MM.1S (cell line): ENCODE data around the gene SNX27.

Experiments used
- DNase-seq: peaks from one replicate; pipeline ENCODE4 v3.0.0-alpha.2; 2015
- H2AFZ ChIP-seq: fragments of 300-600 bp; sonication (generic); 2 replicates; pipeline ENCODE4 v1.6.0; 2016; ENCODE audit warnings: antibody characterized with exemption, low read length
- H3F3A ChIP-seq: fragments of 300-600 bp; sonication (generic); 2 replicates; pipeline ENCODE4 v1.6.1; 2016; ENCODE audit warnings: mild to moderate bottlenecking, antibody characterized with exemption, low read length, moderate library complexity, mixed read lengths; ENCODE audit not compliant: insufficient read depth
- H3K27ac ChIP-seq: fragments of 300-600 bp; sonication (generic); 2 replicates; pipeline ENCODE4 v1.5.1; 2016; ENCODE audit warnings: mild to moderate bottlenecking, low read length
- H3K27me3 ChIP-seq: fragments of 300-600 bp; sonication (generic); replicated peaks from 2 replicates; pipeline ENCODE4 v1.6.0; 2016; ENCODE audit warnings: low read length; ENCODE audit not compliant: insufficient read depth
- H3K36me3 ChIP-seq: fragments of 300-600 bp; sonication (generic); replicated peaks from 2 replicates; pipeline ENCODE4 v1.6.1; 2016; ENCODE audit warnings: mild to moderate bottlenecking, low read length, mixed read lengths; ENCODE audit not compliant: insufficient read depth
- H3K4me1 ChIP-seq: fragments of 300-600 bp; sonication (generic); 2 replicates; pipeline ENCODE4 v1.6.1; 2016; ENCODE audit warnings: low read length, mixed read lengths
- H3K4me2 ChIP-seq: fragments of 300-600 bp; sonication (generic); 2 replicates; pipeline ENCODE4 v1.6.0; 2016; ENCODE audit warnings: low read depth, low read length
- H3K4me3 ChIP-seq: fragments of 300-600 bp; sonication (generic); 2 replicates; pipeline ENCODE4 v1.5.1; 2016; ENCODE audit warnings: low read length, mixed read lengths
- H3K79me2 ChIP-seq: fragments of 300-600 bp; sonication (generic); 2 replicates; pipeline ENCODE4 v1.6.1; 2016; ENCODE audit warnings: mixed run types, low read length, mixed read lengths
- H3K9ac ChIP-seq: fragments of 300-600 bp; sonication (generic); 2 replicates; pipeline ENCODE4 v1.6.1; 2016; ENCODE audit warnings: low read length, mixed read lengths
- H3K9me2 ChIP-seq: fragments of 300-600 bp; sonication (generic); replicated peaks from 2 replicates; pipeline ENCODE4 v1.6.1; 2016; ENCODE audit warnings: mild to moderate bottlenecking, low read length, mixed read lengths; ENCODE audit not compliant: insufficient read depth
- H3K9me3 ChIP-seq: fragments of 300-600 bp; sonication (generic); replicated peaks from 2 replicates; pipeline ENCODE4 v1.6.1; 2016; ENCODE audit warnings: mild to moderate bottlenecking, low read length, mixed read lengths; ENCODE audit not compliant: insufficient read depth
- H4K20me1 ChIP-seq: fragments of 300-600 bp; sonication (generic); 2 replicates; pipeline ENCODE4 v1.6.1; 2016; ENCODE audit warnings: mild to moderate bottlenecking, low read length, moderate library complexity, mixed read lengths; ENCODE audit not compliant: insufficient read depth
- EZH2 ChIP-seq: fragments of 300-600 bp; sonication (generic); optimal IDR thresholded peaks from 2 replicates; pipeline ENCODE3; 2017; ENCODE audit warnings: low read depth, mild to moderate bottlenecking, antibody characterized with exemption, low read length, mixed read lengths
- EZH2phosphoT487 ChIP-seq: fragments of 300-600 bp; sonication (generic); IDR thresholded peaks from 2 replicates; pipeline ENCODE4 v1.6.1; 2018; ENCODE audit warnings: antibody characterized with exemption, low read length
- TF ChIP-seq, protein P1 (sequence below): fragments of 300-600 bp; sonication (generic); IDR thresholded peaks from 2 replicates; pipeline ENCODE4 v1.5.1; 2016; ENCODE audit warnings: antibody characterized with exemption, low read length, mixed read lengths

SNX27 gene

DNA sequence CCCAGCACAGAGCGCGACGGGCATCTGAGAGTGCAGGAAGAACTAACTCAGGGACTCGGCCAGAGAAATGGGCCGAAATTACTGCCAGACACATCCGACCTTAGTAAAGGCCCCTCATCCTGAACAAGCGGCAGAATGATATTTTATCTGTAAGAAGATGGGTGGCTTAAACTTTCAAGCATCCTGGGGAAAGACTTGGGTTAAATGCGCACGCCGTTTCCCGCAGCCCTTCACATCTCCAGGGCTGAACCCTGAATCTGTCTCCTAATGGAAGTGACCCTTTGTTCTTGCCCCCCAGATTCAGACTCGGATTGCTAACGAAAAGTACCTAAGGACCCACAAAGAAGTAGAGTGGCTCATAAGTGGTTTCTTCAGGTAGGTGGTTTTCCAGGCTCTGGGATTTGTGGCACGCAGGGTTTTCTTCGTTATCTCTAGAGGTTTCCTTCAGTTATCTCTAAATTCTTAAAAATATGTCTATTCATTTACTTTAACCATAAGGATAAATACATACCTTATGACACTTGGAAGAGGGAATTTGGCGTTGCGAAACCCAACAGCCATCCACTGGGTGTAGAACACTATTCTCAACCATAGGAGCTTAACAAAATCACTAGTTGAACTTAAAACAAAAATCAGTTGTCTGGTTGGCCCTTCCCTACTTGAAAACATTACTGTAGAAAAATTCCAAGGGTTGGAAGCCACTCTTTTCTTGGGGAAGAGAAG, 110.1 kb downstream of the SNX27 start:
- no peaks in the 10 kb centered on the region for H3K36me3 ChIP-seq
- H3K79me2 ChIP-seq = no peaks in the 10 kb centered on the region
- peak overlapping the region; percentile 90 for H3K4me2 ChIP-seq
- peak overlapping the region; percentile 64 for H3K4me3 ChIP-seq
- no peaks in the 10 kb centered on the region for H3K9me3 ChIP-seq
- no peak overlapping the region for H3K27ac ChIP-seq
- no peak for DNase-seq
- no peak for TF ChIP-seq EZH2phosphoT487
- no peak for TF ChIP-seq EZH2
- TF ChIP-seq, protein P1, sequence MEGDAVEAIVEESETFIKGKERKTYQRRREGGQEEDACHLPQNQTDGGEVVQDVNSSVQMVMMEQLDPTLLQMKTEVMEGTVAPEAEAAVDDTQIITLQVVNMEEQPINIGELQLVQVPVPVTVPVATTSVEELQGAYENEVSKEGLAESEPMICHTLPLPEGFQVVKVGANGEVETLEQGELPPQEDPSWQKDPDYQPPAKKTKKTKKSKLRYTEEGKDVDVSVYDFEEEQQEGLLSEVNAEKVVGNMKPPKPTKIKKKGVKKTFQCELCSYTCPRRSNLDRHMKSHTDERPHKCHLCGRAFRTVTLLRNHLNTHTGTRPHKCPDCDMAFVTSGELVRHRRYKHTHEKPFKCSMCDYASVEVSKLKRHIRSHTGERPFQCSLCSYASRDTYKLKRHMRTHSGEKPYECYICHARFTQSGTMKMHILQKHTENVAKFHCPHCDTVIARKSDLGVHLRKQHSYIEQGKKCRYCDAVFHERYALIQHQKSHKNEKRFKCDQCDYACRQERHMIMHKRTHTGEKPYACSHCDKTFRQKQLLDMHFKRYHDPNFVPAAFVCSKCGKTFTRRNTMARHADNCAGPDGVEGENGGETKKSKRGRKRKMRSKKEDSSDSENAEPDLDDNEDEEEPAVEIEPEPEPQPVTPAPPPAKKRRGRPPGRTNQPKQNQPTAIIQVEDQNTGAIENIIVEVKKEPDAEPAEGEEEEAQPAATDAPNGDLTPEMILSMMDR = no peak
- H2AFZ ChIP-seq = peak overlapping the region; percentile 49
- no peaks in the 10 kb centered on the region for H3K9me2 ChIP-seq
- H3K27me3 ChIP-seq = peaks cover 63% of the 10 kb centered on the region
- H4K20me1 ChIP-seq = no peaks in the 10 kb centered on the region
- peaks cover 10% of the 10 kb centered on the region for H3F3A ChIP-seq
- H3K9ac ChIP-seq = no peak overlapping the region
- H3K4me1 ChIP-seq = peaks cover 7% of the 10 kb centered on the region

DNA sequence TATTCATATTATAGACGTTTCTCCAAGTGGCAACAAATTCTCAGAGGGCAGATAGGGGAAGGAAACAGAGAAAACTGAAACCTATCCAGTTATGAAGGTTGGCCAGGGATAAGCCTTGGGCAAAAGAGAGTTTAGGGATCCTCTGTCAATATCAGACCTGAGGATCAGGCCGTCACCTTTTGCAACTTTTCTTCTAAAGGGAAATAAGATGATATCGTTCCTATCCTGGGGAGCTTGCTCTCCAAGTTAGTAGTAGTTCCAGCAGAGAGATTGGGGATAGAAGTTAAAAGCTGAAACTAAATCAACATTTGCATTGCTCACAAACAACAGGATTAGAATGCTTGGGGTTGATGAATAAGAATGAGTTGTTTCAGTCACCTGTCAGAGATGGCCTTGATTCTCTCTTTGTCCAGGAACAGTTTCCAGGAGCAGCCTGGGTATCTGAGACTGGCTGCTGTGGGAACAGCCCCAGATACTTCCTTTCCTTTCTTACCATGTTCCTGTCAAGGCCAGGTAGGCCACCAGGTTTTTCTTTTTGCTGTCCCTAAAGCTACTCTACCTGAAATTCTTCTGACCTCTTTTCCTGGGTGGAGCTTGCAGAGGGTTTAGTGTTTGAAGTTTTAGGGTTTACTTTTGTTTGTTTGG, 112.0 kb downstream of the SNX27 start:
- H3K36me3 ChIP-seq = no peaks in the 10 kb centered on the region
- H2AFZ ChIP-seq = no peak overlapping the region
- no peak overlapping the region for H3K4me2 ChIP-seq
- no peaks in the 10 kb centered on the region for H3K9me2 ChIP-seq
- DNase-seq = no peak
- TF ChIP-seq EZH2phosphoT487 (no peak), EZH2 (no peak)
- peaks cover 10% of the 10 kb centered on the region for H3F3A ChIP-seq
- H3K9ac ChIP-seq = no peak overlapping the region
- no peak overlapping the region for H3K27ac ChIP-seq
- no peak overlapping the region for H3K4me3 ChIP-seq
- no peaks in the 10 kb centered on the region for H4K20me1 ChIP-seq
- H3K4me1 ChIP-seq = peaks cover 7% of the 10 kb centered on the region
- no peaks in the 10 kb centered on the region for H3K9me3 ChIP-seq
- H3K27me3 ChIP-seq = peaks cover 63% of the 10 kb centered on the region
- no peaks in the 10 kb centered on the region for H3K79me2 ChIP-seq

DNA sequence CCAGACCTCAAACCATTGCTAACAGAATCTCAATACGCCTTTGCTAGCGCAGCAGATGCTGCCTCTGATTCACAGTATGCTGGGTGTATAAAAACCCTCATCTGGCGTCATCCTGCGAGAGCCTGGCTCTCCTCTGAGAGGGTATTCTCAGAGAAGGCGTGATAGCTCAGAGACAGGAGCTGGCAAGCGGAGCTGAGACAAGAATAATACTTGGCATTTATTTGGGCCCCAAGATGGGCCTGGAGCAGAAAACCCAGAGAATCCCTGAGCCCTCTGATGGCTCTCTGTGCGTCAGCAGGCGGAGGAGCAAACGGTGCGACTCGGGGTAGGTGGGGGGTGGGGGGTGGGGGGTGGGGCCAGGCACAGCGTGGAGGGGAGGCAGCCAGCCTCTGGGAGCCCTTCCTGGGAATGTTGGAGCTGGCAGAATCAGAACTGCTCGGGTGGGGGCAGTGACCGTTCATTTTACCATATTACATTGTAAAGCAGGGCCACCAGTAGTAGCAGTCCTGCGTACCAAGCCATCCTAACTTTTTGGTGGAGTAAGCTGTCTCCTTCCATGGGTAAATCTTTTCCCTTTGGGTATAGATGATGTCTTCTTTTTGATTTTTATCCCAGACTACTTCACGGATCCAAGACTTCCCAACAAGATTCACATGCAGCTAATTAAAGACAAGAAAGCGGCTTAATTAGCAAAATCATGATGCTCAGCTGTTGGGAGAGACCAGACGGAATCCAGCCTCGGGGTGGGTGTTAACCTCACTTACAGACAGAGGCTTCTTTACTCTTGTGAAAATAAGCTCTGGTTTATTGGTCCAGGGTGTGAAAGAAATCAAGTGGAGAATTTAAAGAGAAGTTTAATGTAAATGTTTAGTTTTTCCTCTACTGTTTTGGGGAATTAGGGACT, 116.6 kb downstream of the SNX27 start:
- H3K36me3 ChIP-seq = no peaks in the 10 kb centered on the region
- H3K4me1 ChIP-seq = no peaks in the 10 kb centered on the region
- H3F3A ChIP-seq = no peaks in the 10 kb centered on the region
- no peaks in the 10 kb centered on the region for H3K9me2 ChIP-seq
- DNase-seq = no peak
- no peaks in the 10 kb centered on the region for H3K79me2 ChIP-seq
- no peak for TF ChIP-seq EZH2phosphoT487
- TF ChIP-seq, protein P1 = no peak
- TF ChIP-seq EZH2 = no peak
- no peaks in the 10 kb centered on the region for H4K20me1 ChIP-seq
- H3K4me2 ChIP-seq = no peak overlapping the region
- H2AFZ ChIP-seq = no peak overlapping the region
- no peak overlapping the region for H3K27ac ChIP-seq
- no peaks in the 10 kb centered on the region for H3K9me3 ChIP-seq
- H3K27me3 ChIP-seq = peaks cover 43% of the 10 kb centered on the region
- H3K4me3 ChIP-seq = no peak overlapping the region
- H3K9ac ChIP-seq = no peak overlapping the region
